GM10847 (cell line): ENCODE measurements around the gene ENAM.

Source experiments
- POLR2A ChIP-seq: IDR thresholded peaks from 2 replicates; pipeline ENCODE4 v1.6.1; 2011; ENCODE audit not compliant: insufficient read length; ENCODE audit errors: extremely low read depth

ENAM gene

DNA sequence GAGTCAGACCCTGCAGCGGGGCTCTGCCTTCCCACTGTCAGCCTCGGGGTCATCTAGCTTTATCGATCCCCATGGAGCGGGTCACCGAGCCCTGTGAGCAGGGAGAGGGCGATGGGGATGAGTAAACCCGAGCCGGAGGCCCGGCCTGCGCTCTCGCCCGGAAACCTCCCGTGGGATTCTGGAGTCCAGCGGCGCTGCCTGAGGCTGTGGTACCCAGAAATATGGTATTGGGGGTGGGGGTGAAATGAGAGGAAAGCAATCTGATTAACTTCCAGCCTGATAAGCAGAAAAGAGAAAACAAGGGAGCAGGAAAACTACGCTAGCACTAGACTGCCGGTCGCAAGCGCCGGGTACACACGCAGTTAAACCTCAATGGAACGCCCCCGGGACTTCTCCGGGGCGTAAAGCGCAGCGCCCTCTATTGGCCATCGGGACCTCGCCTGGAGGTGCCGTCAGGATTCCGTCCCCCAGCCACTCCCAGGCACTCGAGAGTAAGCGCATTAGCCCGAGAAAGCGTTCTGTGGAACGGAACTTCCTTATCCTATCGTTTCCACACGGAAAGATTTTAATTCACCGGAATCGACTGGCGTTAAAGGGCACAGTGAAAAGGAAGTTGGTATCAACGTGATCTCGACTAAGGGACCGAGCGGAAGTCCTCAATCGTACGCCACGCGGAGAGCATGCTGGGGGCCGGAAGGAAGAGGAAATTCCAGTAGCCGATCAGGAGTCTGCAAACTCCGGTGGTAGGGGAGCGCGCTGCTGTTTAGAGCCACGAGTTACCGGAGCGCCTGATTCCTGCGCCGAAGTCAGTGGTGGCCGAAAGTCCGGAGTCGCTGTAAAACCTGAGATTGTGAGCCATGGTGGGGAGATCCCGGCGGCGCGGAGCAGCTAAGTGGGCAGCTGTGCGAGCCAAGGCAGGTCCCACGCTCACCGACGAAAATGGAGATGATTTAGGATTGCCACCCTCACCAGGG is 59.6 kb downstream of the ENAM start, which contains the start of gene UTP3:
Gene UTP3, plus strand, starts transcription at position 712 of the 974 bp plus-strand sequence. Its CDS starts 146 bp downstream, at position 858.
- TF ChIP-seq POLR2A: peak; percentile 81

DNA sequence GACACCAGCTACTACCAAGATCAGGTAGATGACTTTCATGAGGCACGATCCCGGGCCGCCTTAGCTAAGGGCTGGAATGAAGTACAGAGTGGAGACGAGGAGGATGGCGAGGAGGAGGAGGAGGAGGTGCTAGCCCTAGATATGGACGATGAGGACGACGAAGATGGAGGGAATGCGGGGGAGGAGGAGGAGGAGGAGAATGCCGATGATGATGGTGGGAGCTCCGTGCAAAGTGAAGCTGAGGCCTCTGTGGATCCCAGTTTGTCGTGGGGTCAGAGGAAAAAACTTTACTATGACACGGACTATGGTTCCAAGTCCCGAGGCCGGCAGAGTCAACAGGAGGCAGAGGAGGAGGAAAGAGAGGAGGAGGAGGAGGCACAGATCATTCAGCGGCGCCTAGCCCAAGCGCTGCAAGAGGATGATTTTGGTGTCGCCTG is 60.3 kb downstream of the ENAM start:
- TF ChIP-seq POLR2A: no peak

- no peak for TF ChIP-seq POLR2A
Measured at GRCh38 chr4:70691661-70692060, 63.1 kb downstream of the ENAM start.
